ENCODE measurements around the gene KDM2B.

Gene KDM2B

DNA sequence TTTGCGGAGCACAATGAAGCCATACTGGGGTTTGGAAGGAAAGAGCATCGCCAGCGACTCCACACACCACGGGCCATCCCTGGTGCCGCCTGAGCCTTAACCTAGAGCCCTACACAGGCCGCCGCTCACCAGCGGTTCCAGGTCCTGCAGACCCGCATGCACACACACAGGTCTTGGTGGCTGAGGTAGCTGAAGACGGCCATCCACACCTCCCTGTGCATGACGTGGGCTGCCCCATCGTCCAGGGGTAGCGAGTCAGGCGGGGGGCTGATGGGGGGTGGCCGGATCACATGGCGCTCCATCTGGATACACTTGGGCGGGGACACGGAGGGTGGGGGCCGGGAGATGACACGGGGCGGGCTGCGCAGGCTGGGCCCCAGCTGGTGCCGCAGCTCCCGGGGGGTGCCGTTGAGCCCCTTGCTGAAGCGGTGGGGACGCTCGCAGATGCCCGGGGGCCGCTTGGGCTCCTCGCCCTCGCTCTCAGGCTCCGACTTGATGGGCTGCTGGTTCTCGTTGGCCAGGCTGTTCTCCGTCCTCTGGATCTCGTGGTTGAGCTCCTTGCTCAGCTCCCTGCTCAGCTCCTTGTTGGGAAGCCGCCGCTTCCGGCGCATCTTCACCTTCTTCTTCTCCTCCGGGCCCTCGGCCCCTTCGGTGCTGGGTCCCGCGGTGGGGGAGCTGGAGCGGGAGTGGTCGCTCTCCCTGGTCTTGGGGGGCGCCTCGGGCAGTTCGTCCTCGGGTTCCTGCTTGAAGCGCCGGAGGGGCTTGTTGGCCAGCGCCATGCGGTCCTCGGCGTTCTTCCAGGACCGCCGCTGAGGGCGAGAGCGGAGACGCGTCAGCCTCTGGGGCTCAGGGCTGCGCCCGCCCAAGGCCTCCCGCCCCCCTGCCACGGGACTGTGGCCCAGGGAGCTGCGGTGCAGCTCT is 138.5 kb downstream of the KDM2B start:
- H3K4me3 ChIP-seq (ENCODE audit: low read length): no peak overlapping the region
- H3K27me3 ChIP-seq (ENCODE audit: control insufficient read depth, low read length): no peaks in the 10 kb centered on the region
- TF ChIP-seq CTCF (IDR thresholded peaks at IDR 0.05; ENCODE audit: low read depth, low read length, poor library complexity, severe bottlenecking) (no peak), EZH2phosphoT487 (IDR thresholded peaks at IDR 0.05; ENCODE audit: borderline replicate concordance, low read length) (no peak)
- peaks cover 26% of the 10 kb centered on the region for H3K79me2 ChIP-seq (ENCODE audit: control insufficient read depth, low read length)
- peaks cover 89% of the 10 kb centered on the region for H3K36me3 ChIP-seq (ENCODE audit: control insufficient read depth, low read length)
- no peak overlapping the region for H3K27ac ChIP-seq (ENCODE audit: low read depth, low read length)
- no peak overlapping the region for H3K4me2 ChIP-seq (ENCODE audit: low read length)
- H3K9me2 ChIP-seq (replicated peaks; ENCODE audit: control insufficient read depth, low read length): no peaks in the 10 kb centered on the region
- H3K4me1 ChIP-seq (ENCODE audit: control insufficient read depth, low read length): no peaks in the 10 kb centered on the region
- no peaks in the 10 kb centered on the region for H4K20me1 ChIP-seq (ENCODE audit: control insufficient read depth, insufficient read depth, low read depth, low read length)
- H3F3A ChIP-seq (ENCODE audit: control insufficient read depth, insufficient read depth): no peaks in the 10 kb centered on the region
- H3K9me3 ChIP-seq (ENCODE audit: control insufficient read depth, insufficient read depth, low read length): no peaks in the 10 kb centered on the region; the same call in 1 of the 2 replicates

GRCh38 chr12:121441555-121441954 is 139.3 kb downstream of the KDM2B start:
- no peaks in the 10 kb centered on the region for H3K9me2 ChIP-seq (replicated peaks; ENCODE audit: control insufficient read depth, low read length)
- no peaks in the 10 kb centered on the region for H3K27me3 ChIP-seq (ENCODE audit: control insufficient read depth, low read length)
- no peaks in the 10 kb centered on the region for H3F3A ChIP-seq (ENCODE audit: control insufficient read depth, insufficient read depth)
- no peaks in the 10 kb centered on the region for H4K20me1 ChIP-seq (ENCODE audit: control insufficient read depth, insufficient read depth, low read depth, low read length)
- no peak overlapping the region for H3K27ac ChIP-seq (ENCODE audit: low read depth, low read length)
- H3K9me3 ChIP-seq (ENCODE audit: control insufficient read depth, insufficient read depth, low read length): no peaks in the 10 kb centered on the region; the same call in 1 of the 2 replicates
- TF ChIP-seq CTCF (IDR thresholded peaks at IDR 0.05; ENCODE audit: low read depth, low read length, poor library complexity, severe bottlenecking): no peak
- no peak for TF ChIP-seq EZH2phosphoT487 (IDR thresholded peaks at IDR 0.05; ENCODE audit: borderline replicate concordance, low read length)
- H3K36me3 ChIP-seq (ENCODE audit: control insufficient read depth, low read length): peaks cover 93% of the 10 kb centered on the region
- H3K79me2 ChIP-seq (ENCODE audit: control insufficient read depth, low read length): peaks cover 18% of the 10 kb centered on the region
- H3K4me2 ChIP-seq (ENCODE audit: low read length): no peak overlapping the region
- H3K4me1 ChIP-seq (ENCODE audit: control insufficient read depth, low read length): no peaks in the 10 kb centered on the region
- no peak overlapping the region for H3K4me3 ChIP-seq (ENCODE audit: low read length)

DNA sequence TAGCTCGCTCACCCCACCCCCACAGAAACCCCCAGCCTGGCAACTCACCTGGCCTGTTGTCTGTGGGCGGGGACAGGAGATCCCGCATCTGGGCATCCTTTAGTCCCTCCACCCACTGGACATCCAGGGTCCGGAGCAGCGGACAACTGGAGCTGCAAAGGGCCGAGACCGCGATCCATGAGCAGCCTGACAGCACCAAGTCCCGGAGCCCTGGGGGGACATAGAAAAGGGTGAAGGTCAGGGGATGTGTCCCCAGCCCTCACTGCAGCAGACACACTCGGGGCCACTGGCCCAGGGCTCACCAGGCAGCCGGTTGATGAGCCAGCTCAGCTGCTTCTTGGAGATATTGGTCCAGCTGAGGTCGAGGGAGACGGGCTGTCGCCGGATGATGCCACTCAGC is 140.1 kb downstream of the KDM2B start:
- Histone ChIP-seq H3K4me2 (ENCODE audit: low read length) (no peak overlapping the region), H3K27ac (ENCODE audit: low read depth, low read length) (no peak overlapping the region), H4K20me1 (ENCODE audit: control insufficient read depth, insufficient read depth, low read depth, low read length) (no peaks in the 10 kb centered on the region), H3K27me3 (ENCODE audit: control insufficient read depth, low read length) (no peaks in the 10 kb centered on the region), H3K36me3 (ENCODE audit: control insufficient read depth, low read length) (peaks cover 99% of the 10 kb centered on the region), H3K9me2 (replicated peaks; ENCODE audit: control insufficient read depth, low read length) (no peaks in the 10 kb centered on the region), H3K4me1 (ENCODE audit: control insufficient read depth, low read length) (no peaks in the 10 kb centered on the region), H3K79me2 (ENCODE audit: control insufficient read depth, low read length) (peaks cover 18% of the 10 kb centered on the region), H3K9me3 (ENCODE audit: control insufficient read depth, insufficient read depth, low read length) (no peaks in the 10 kb centered on the region; the same call in 1 of the 2 replicates), H3K4me3 (ENCODE audit: low read length) (no peak overlapping the region), H3F3A (ENCODE audit: control insufficient read depth, insufficient read depth) (no peaks in the 10 kb centered on the region)
- TF ChIP-seq EZH2phosphoT487 (IDR thresholded peaks at IDR 0.05; ENCODE audit: borderline replicate concordance, low read length) (no peak), CTCF (IDR thresholded peaks at IDR 0.05; ENCODE audit: low read depth, low read length, poor library complexity, severe bottlenecking) (no peak)

Data from DOHH2 (cell line).